GM18870 (cell line): ENCODE measurements around the gene MINDY2.
A peak's percentile ranks its signal among the peaks of the same experiment; 100 is the strongest.

Experiments used
- ATAC-seq: cut with Tn5 transposase; IDR thresholded peaks from one replicate; pipeline ENCODE4 v1.9.1; 2021; ENCODE audit warnings: moderate library complexity; ENCODE audit not compliant: unreplicated experiment

Gene MINDY2, protein sequence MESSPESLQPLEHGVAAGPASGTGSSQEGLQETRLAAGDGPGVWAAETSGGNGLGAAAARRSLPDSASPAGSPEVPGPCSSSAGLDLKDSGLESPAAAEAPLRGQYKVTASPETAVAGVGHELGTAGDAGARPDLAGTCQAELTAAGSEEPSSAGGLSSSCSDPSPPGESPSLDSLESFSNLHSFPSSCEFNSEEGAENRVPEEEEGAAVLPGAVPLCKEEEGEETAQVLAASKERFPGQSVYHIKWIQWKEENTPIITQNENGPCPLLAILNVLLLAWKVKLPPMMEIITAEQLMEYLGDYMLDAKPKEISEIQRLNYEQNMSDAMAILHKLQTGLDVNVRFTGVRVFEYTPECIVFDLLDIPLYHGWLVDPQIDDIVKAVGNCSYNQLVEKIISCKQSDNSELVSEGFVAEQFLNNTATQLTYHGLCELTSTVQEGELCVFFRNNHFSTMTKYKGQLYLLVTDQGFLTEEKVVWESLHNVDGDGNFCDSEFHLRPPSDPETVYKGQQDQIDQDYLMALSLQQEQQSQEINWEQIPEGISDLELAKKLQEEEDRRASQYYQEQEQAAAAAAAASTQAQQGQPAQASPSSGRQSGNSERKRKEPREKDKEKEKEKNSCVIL

DNA sequence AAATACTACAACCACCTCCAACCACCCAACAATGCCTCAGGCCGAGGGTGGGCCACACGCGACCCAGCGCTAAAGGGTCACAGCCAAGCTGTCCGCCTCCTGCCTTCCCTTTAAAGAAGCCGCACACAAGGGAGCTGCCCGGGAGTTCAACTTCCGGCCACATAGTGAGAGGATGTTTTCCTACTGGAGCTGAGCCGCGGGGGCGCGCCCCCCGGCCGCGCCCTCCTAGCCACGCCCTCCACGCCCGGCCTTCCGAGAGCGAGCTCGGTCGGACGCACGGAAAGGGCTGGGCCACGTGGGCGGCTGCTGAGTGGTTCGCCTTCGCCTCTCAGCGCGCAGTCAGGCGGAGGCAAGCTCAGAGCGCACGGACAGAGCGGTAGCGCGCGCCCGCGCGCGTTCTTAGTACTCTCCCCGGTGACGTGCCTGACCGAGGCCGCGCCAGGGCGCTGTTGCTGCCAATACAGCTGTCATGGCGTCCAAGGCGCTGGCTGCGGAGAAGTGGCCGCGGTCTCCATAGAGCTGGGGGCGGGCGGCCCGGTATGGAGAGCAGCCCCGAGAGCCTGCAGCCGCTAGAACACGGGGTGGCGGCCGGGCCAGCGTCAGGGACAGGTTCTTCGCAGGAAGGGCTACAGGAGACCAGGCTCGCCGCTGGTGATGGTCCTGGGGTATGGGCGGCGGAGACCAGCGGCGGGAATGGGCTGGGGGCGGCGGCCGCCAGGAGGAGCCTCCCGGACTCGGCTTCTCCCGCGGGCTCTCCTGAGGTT, at the start of gene MINDY2:
Gene MINDY2, plus strand, starts transcription at position 446 of the 764 bp plus-strand sequence. Its CDS starts 94 bp downstream, at position 540.
- ATAC-seq, result peak; percentile 79

DNA sequence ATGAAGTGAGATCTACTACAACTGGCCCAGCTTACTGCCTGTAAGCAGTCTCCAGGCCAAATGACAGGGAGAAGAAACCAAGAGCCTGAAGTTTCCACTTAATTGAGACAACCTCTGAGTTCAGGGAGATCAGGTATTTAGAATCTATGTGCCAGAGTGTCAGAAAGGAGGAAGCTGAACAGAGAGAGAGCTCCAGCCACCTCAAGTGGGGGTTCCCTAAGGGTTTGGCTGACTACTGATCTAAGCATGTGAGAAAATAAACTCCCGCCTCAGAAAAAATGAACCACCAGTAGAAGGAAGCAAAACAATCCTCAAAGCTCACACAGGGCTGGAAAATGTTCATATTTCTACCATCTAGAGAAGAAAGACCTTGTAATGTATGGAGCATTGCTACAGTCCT, 46.6 kb upstream of the MINDY2 start:
- no peak for ATAC-seq

GRCh38 chr15:58726867-58727266, 44.2 kb upstream of the MINDY2 start:
- no peak for ATAC-seq

- ATAC-seq, result no peak
These were observed 39.2 kb upstream of the MINDY2 start for GRCh38 chr15:58731756-58732535.

DNA sequence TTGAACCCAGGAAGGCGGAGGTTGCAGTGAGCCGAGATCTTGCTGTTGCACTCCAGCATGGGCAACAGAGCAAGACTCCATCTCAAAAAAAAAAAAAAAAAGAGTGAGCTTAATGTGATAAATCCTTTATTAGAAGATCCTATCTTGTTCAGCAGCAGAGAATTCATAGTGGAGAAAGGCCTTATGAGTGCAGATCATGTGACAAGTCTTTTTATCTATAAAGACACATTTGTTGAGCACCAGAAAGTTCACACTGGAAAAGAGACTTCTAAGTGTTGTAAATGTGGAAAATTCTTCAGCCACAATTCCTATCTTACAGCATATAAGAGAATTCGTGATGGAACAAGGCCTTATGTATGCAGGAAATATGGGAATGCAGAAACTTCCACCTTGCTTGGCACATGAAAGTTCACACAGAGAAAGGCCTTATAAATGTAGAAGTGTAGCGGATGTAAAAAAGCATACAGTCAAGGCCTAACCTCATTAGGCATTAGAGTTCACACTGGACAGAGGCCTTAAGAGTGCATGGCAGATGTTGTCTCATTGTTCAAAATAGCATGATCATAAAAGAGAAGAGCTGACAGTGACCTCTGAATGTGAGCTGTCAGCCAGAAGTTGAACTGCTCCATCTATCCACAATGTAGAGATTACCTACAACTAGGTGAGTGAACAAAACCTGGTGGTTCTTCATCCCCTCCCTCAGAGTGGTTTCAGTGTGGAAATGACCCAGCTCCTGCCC, 38.3 kb upstream of the MINDY2 start:
- no peak for ATAC-seq

DNA sequence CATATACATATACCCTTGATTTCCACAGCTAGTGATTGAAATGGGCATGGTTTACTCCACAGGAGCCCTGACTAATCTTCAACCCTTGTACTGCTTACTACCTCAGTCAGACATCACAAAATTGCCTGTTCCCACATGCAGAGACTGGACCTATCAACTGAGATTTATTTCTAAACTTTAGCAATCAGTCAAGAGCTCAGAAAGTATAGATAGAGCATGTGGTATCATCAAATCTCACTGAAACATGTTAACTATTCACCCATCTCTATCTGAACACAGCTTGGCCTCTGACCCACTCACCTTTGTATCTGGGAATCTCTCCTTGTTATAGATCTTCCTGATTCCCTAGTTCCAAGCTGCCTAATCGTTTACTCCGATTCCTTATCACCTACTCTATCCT, 36.2 kb upstream of the MINDY2 start:
- no peak for ATAC-seq

GRCh38 chr15:58736018-58736643, 35.0 kb upstream of the MINDY2 start:
- no peak for ATAC-seq

GRCh38 chr15:58737298-58737697, 33.8 kb upstream of the MINDY2 start:
- ATAC-seq, result no peak

DNA sequence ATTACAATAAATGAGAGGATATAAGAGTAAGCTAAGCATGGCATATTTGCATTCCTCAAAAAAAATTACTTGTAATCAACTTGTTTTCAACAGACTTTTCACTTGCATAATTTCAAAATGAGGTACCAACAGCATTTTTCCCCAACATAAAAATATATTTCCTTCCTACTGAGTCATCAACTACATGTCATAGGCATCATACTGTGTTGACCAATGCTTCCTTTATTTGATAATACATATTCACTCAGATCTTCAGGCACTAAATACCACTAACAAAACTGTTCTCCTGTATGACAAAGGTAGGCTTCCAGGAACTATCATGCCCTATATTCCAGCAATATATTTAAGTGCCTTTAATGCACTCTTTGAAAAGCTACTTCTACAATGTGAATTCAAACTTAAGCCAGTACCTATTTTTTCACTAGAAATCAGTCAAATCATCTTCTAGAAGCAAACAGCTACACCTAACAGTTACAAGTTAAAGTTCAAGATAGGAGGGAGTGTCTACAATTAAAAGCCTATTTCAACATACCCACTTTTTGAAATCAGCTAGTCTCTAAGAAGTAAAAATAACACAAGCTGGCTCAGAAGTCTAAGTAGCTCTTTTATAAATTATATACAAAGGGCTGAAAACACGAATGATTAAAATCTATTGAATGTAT, 32.9 kb upstream of the MINDY2 start:
- no peak for ATAC-seq

- ATAC-seq, result no peak
These were observed 30.7 kb upstream of the MINDY2 start for GRCh38 chr15:58740436-58740835.

DNA sequence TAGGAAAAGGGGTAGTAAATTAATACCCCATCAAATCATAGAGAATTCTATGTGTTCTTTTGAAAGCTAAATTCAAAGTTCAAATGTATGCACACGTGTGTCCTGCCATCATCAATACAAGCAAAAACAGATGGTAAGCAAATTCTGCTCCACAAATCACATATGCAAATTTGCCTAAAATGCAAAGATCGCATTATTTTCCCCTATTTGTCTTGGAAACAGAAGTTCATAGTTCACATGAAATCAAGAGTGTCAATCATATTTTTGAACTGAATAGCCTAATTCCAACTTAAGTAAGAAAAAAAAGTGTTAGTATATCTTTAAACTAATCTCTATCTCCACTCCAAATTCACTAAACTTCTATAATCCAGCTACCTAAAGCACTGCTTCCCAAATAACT, 30.1 kb upstream of the MINDY2 start:
- ATAC-seq, result no peak

DNA sequence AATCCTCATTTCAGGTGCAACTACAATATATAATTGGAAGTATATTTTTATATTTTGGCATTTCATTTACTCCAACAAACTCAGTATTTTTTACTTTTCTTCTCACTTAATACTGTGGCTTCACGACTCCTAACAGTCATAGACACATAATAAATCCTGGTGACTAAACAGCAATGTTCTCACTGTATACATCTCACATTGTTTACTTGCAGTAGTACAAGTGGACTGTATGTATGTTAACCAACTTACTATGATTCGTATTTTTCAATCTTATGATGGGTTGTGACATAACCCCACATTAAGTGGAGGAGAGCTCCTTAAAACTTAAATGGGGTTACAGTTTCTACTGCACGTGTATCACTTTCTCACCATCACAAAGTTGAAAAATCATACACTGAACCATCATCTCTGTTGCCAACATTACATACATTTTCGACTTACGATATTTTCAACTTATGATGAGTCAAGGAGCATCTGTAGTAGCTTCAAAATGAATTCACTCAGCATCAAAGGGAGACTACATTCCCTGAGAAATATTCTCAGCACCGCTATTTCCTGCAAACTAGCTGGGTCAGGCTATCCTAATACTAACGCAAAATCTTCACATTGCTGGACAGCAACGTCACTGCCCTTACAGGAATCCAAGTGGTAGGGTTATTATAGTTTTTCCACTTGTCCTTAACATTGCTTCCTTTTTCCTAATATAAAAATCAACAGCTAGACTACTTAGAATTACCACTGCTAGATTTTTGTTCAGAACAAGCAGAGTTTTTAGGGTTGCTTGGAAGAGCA, 28.9 kb upstream of the MINDY2 start:
- no peak for ATAC-seq

DNA sequence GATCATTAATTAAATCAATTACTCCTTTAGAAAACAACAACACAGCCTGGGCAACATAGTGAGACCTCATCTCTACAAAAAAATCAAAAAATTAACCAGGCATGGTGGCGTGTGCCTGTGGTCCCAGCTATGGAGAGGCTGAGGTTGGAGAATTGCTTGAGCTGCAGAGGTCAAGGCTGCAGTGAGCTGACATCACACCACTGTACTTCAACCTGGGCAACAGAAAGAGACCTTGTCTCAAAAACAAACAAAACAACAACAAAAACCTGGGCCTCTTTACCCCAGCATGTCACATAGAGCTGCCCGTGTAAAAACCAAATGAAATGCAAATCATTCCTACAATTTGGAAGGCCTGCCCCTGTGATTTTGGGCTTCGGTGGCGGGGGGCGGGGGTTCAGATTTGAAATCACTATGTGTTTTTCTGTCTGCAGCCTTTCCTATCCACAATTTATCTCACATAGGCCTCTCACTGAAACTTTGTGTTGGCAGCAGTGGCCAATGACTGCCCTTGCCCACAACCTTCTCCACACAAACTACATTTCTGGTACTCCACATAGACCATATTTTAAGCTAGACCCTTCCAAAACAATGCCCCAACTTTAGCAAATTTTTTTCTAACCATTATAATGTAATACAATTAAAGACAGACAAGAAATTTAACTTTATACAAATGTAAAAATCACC, 28.1 kb upstream of the MINDY2 start:
- ATAC-seq, result no peak

GRCh38 chr15:58746174-58746573, 24.9 kb upstream of the MINDY2 start:
- no peak for ATAC-seq

GRCh38 chr15:58748040-58748851, 22.9 kb upstream of the MINDY2 start:
- no peak for ATAC-seq

DNA sequence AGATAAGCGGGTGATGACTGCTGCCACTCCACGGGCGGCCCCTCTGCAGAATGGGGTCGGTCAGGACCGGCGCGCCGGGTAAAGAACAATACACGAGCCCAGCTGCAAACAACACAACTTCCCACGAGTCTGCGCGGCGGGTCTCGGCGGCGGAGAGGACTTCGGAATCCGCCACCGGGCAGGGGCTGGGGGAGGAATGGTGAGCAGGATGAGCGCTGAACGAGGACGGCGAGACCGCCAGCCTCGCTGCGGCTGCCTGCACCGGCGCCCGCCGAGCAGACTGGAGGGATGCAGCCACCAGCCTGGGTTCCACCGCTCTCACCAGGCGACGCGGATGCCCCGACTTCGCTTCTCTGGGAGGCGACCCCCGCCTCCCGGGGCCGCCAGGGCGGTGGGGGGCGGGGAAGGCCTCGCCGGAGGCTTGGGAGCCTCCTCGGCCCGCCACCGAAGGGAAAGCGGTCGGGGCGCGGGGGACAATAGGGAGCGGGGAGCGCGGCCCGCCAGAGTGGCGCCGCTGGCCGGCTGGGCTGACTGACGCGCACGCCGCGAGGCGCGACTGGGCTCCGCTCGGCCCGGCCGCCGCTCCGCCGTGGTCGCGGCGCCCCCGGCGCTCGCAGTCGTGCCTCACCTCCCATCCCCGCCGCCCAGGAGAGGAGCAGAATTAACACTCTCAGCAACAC, 22.1 kb upstream of the MINDY2 start:
- ATAC-seq, result peak; percentile 7
